CD4-positive, alpha-beta T cell treated with Interleukin-6 for 4 hours (primary cell): ENCODE results near the gene SHISA5.

Experiments
- DNase-seq: peaks from one replicate; pipeline ENCODE4 v3.0.0-alpha.2; 2020; ENCODE audit warnings: mixed read lengths

SHISA5 gene

GRCh38 chr3:48456456-48456855, 47.5 kb downstream of the SHISA5 start:
- DNase-seq: no peak

GRCh38 chr3:48451270-48451669, 52.7 kb downstream of the SHISA5 start:
- DNase-seq: no peak

- peak; percentile 86 for DNase-seq
Observed at GRCh38 chr3:48446425-48447193, 57.4 kb downstream of the SHISA5 start, which contains the start of gene ATRIP. TSS of gene ATRIP (plus strand) at chr3:48446737. CDS start at chr3:48446846, 109 bp downstream.

- no peak for DNase-seq
Observed at GRCh38 chr3:48446043-48446424, 57.9 kb downstream of the SHISA5 start.

- no peak for DNase-seq
Observed at GRCh38 chr3:48445277-48445882, 58.6 kb downstream of the SHISA5 start.

- DNase-seq: no peak
Observed at GRCh38 chr3:48441940-48442339, 62.0 kb downstream of the SHISA5 start.

GRCh38 chr3:48440590-48440958, 63.4 kb downstream of the SHISA5 start:
- DNase-seq: peak; percentile 18

GRCh38 chr3:48439820-48440589, 64.0 kb downstream of the SHISA5 start, which contains the start of the genes CCDC51 and TMA7:
TSS of gene CCDC51 (minus strand) at chr3:48440119. CDS start at chr3:48435128, 4,991 bp downstream.
TSS of gene TMA7 (plus strand) at chr3:48440257. CDS start at chr3:48440297, 40 bp downstream.
- peak; percentile 99 for DNase-seq

GRCh38 chr3:48437812-48438211, 66.2 kb downstream of the SHISA5 start:
- DNase-seq: no peak

GRCh38 chr3:48436855-48437254, 67.1 kb downstream of the SHISA5 start:
- DNase-seq: no peak

- DNase-seq: no peak
Observed at GRCh38 chr3:48436477-48436787, 67.5 kb downstream of the SHISA5 start.

- DNase-seq: peak; percentile 92
Observed at GRCh38 chr3:48435774-48436476, 68.0 kb downstream of the SHISA5 start.

GRCh38 chr3:48435223-48435595, 68.8 kb downstream of the SHISA5 start:
- DNase-seq: no peak

- DNase-seq: peak; percentile 28
Observed at GRCh38 chr3:48434591-48435222, 69.3 kb downstream of the SHISA5 start.

GRCh38 chr3:48433472-48434118, 70.4 kb downstream of the SHISA5 start:
- no peak for DNase-seq

GRCh38 chr3:48432411-48433371, 71.3 kb downstream of the SHISA5 start:
- no peak for DNase-seq

- no peak for DNase-seq
Observed at GRCh38 chr3:48431224-48432029, 72.5 kb downstream of the SHISA5 start.

GRCh38 chr3:48430708-48431101, 73.3 kb downstream of the SHISA5 start:
- DNase-seq: no peak

GRCh38 chr3:48429960-48430707, 73.8 kb downstream of the SHISA5 start, which contains the start of gene PLXNB1:
TSS of gene PLXNB1 (minus strand) at chr3:48430086. CDS start at chr3:48424611, 5,475 bp downstream.
- DNase-seq: peak; percentile 31
